SK-N-SH treated with all-trans-retinoic acid at 6 μM for 48 hours (cell line): ENCODE measurements around the gene DLG2.

Experiments used
- ATAC-seq: fragments of 200-7000 bp; cut with Tn5 transposase; 3 replicates; pipeline ENCODE4 v1.9.1; 2020; ENCODE audit warnings: mild to moderate bottlenecking, moderate library complexity
- ARNTL ChIP-seq: fragments of 450-650 bp; formaldehyde crosslinking; IDR thresholded peaks from 2 replicates; pipeline ENCODE4 v1.5.0; 2020; ENCODE audit warnings: low read depth, mild to moderate bottlenecking, moderate library complexity, borderline replicate concordance
- CREB5 ChIP-seq: fragments of 250-450 bp; sonication (Bioruptor Pico); IDR thresholded peaks from 2 replicates; pipeline ENCODE4 v1.5.1; 2020; ENCODE audit warnings: low read depth, mild to moderate bottlenecking, moderate library complexity
- CSDC2 ChIP-seq: fragments of 250-450 bp; sonication (Bioruptor Pico); IDR thresholded peaks from 2 replicates; pipeline ENCODE4 v1.5.0; 2020; ENCODE audit warnings: mild to moderate bottlenecking, moderate library complexity
- ESRRG ChIP-seq: fragments of 250-450 bp; sonication (Bioruptor Pico); IDR thresholded peaks from 2 replicates; pipeline ENCODE4 v1.6.1; 2021; ENCODE audit warnings: mild to moderate bottlenecking
- GLIS3 ChIP-seq: fragments of 250-450 bp; sonication (Bioruptor Pico); IDR thresholded peaks from 2 replicates; pipeline ENCODE4 v1.5.0; 2020; ENCODE audit warnings: mild to moderate bottlenecking, moderate library complexity
- ISL1 ChIP-seq: fragments of 250-450 bp; sonication (Bioruptor Pico); IDR thresholded peaks from 2 replicates; pipeline ENCODE4 v2.1.2; 2022; ENCODE audit warnings: mild to moderate bottlenecking, moderate library complexity
- OSR1 ChIP-seq: fragments of 250-450 bp; sonication (Bioruptor Pico); IDR thresholded peaks from 2 replicates; pipeline ENCODE4 v1.8.0; 2022; ENCODE audit warnings: moderate library complexity, mild to moderate bottlenecking, inconsistent platforms
- PPARA ChIP-seq: fragments of 250-450 bp; sonication (Bioruptor Pico); IDR thresholded peaks from 2 replicates; pipeline ENCODE4 v1.5.0; 2020; ENCODE audit warnings: mild to moderate bottlenecking, borderline replicate concordance
- RARB ChIP-seq: fragments of 250-450 bp; sonication (Bioruptor Pico); IDR thresholded peaks from 2 replicates; pipeline ENCODE4 v1.8.0; 2021; ENCODE audit warnings: mild to moderate bottlenecking, moderate library complexity
- SNAI2 ChIP-seq: fragments of 250-450 bp; sonication (Bioruptor Pico); IDR thresholded peaks from 2 replicates; pipeline ENCODE4 v1.5.0; 2020; ENCODE audit warnings: mild to moderate bottlenecking, moderate library complexity
- TCF4 ChIP-seq: fragments of 250-450 bp; sonication (Bioruptor Pico); IDR thresholded peaks from 2 replicates; pipeline ENCODE4 v1.8.0; 2021; ENCODE audit warnings: mild to moderate bottlenecking, moderate library complexity, borderline replicate concordance
- TSHZ2 ChIP-seq: fragments of 250-450 bp; sonication (Bioruptor Pico); IDR thresholded peaks from 2 replicates; pipeline ENCODE4 v1.5.0; 2020; ENCODE audit warnings: mild to moderate bottlenecking, moderate library complexity
- ZC3H10 ChIP-seq: fragments of 250-450 bp; sonication (Bioruptor Pico); IDR thresholded peaks from 2 replicates; pipeline ENCODE4 v1.5.1; 2021; ENCODE audit warnings: mild to moderate bottlenecking, moderate library complexity
- ZFP3 ChIP-seq: fragments of 250-450 bp; sonication (Bioruptor Pico); IDR thresholded peaks from 2 replicates; pipeline ENCODE4 v1.5.0; 2020; ENCODE audit warnings: mild to moderate bottlenecking, moderate library complexity
- ZFP30 ChIP-seq: fragments of 450-650 bp; formaldehyde crosslinking; IDR thresholded peaks from 2 replicates; pipeline ENCODE4 v1.5.0; 2022; ENCODE audit warnings: mild to moderate bottlenecking, moderate library complexity
- ZNF70 ChIP-seq: fragments of 450-650 bp; formaldehyde crosslinking; IDR thresholded peaks from 2 replicates; pipeline ENCODE4 v1.5.0; 2020; ENCODE audit warnings: mild to moderate bottlenecking, moderate library complexity
- ZNF8 ChIP-seq: fragments of 450-650 bp; formaldehyde crosslinking; IDR thresholded peaks from 2 replicates; pipeline ENCODE4 v1.5.0; 2020; ENCODE audit warnings: mild to moderate bottlenecking, moderate library complexity
- TF ChIP-seq, protein P1 (sequence below): fragments of 250-450 bp; sonication (Bioruptor Pico); IDR thresholded peaks from 2 replicates; pipeline ENCODE4 v1.8.0; 2021; ENCODE audit warnings: low read depth, mild to moderate bottlenecking, moderate library complexity, borderline replicate concordance
- TF ChIP-seq, protein P2 (sequence below): fragments of 250-450 bp; sonication (Bioruptor Pico); IDR thresholded peaks from 2 replicates; pipeline ENCODE4 v1.8.0; 2020; ENCODE audit warnings: mild to moderate bottlenecking, moderate library complexity, borderline replicate concordance
- TF ChIP-seq, protein P3 (sequence below): fragments of 250-450 bp; sonication (Bioruptor Pico); IDR thresholded peaks from 2 replicates; pipeline ENCODE4 v1.5.1; 2021; ENCODE audit warnings: mild to moderate bottlenecking, moderate library complexity

Gene DLG2

GRCh38 chr11:83472806-83473205 lies 2154.3 kb downstream of the DLG2 start (continued):
- TF ChIP-seq TSHZ2 (no peak), CREB5 (no peak)

DNA sequence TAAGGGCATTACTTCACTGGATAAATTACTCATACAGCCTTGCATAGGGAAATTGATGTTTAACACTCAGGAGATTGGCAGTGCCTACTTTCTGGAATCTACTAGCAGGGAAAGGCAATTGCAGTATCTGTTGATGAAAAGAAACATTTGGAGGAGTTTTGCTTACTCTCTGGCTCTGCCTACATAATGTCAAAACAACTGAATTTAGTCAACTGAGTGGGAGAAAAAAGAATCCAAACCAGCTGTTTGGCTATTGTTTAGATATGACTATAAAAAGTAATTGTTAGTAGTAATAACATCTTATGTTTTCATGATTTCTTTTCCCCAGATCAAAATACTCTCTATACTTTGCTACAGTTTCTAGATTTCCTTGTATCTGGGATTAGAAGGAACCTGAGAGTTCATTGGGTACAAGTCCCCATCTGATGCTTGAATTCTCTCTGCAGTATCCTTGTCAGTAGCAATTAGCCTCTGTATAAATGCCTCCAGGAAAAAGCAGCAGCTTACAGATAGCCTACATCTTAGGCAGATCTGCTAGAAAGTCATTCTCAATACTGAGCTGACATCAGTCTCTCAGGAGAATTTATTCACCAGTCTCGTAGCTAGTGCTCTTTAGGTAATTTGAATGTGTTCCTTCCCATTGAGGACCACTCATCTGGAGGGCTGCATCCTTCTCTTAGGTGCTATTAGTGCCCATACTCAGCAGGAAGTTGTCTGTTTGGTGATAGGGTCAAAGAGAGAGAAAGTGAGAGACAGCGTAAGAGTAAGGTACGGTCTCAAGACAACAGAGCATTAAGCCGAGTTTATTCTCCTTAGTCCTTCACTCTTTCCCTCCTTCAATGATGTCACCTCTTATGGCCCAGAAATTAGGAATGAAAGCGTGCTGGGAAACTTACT lies 2155.1 kb downstream of the DLG2 start:
- TF ChIP-seq RARB (no peak), PPARA (CRISPR knock-in tag) (no peak), OSR1 (CRISPR knock-in tag) (no peak), CSDC2 (CRISPR knock-in tag) (no peak), GLIS3 (CRISPR knock-in tag) (no peak), ZNF70 (CRISPR knock-in tag) (no peak), ARNTL (CRISPR knock-in tag) (no peak), ZFP30 (CRISPR knock-in tag) (no peak), TCF4 (CRISPR knock-in tag) (no peak), ZC3H10 (CRISPR knock-in tag) (no peak), ISL1 (CRISPR knock-in tag) (no peak)
- TF ChIP-seq, protein P1, sequence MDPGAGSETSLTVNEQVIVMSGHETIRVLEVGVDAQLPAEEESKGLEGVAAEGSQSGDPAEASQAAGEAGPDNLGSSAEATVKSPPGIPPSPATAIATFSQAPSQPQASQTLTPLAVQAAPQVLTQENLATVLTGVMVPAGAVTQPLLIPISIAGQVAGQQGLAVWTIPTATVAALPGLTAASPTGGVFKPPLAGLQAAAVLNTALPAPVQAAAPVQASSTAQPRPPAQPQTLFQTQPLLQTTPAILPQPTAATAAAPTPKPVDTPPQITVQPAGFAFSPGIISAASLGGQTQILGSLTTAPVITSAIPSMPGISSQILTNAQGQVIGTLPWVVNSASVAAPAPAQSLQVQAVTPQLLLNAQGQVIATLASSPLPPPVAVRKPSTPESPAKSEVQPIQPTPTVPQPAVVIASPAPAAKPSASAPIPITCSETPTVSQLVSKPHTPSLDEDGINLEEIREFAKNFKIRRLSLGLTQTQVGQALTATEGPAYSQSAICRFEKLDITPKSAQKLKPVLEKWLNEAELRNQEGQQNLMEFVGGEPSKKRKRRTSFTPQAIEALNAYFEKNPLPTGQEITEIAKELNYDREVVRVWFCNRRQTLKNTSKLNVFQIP (CRISPR knock-in tag), result no peak
- TF ChIP-seq, protein P2, sequence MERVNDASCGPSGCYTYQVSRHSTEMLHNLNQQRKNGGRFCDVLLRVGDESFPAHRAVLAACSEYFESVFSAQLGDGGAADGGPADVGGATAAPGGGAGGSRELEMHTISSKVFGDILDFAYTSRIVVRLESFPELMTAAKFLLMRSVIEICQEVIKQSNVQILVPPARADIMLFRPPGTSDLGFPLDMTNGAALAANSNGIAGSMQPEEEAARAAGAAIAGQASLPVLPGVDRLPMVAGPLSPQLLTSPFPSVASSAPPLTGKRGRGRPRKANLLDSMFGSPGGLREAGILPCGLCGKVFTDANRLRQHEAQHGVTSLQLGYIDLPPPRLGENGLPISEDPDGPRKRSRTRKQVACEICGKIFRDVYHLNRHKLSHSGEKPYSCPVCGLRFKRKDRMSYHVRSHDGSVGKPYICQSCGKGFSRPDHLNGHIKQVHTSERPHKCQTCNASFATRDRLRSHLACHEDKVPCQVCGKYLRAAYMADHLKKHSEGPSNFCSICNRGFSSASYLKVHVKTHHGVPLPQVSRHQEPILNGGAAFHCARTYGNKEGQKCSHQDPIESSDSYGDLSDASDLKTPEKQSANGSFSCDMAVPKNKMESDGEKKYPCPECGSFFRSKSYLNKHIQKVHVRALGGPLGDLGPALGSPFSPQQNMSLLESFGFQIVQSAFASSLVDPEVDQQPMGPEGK (CRISPR knock-in tag), result no peak
- ATAC-seq, result no peak

DNA sequence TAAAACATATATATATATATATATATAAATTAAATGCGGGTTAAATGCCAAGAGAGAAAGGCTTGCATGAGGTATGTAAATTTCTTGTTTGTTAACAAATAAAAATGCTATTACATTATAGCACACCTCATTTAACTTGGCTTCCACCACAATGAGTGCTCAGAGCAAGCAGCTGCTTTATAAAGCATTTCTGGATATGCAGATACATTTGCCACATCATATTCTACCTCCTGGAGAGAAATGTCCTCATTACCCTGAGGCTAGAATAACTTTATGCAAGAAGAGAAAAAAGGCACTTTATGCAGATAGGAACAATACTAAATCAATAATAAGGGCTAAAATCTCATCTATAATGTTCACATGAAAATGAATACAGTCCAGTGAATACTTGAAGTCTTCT lies 2159.3 kb downstream of the DLG2 start:
- TF ChIP-seq ZFP3 (CRISPR knock-in tag), result no peak
- TF ChIP-seq, protein P3, sequence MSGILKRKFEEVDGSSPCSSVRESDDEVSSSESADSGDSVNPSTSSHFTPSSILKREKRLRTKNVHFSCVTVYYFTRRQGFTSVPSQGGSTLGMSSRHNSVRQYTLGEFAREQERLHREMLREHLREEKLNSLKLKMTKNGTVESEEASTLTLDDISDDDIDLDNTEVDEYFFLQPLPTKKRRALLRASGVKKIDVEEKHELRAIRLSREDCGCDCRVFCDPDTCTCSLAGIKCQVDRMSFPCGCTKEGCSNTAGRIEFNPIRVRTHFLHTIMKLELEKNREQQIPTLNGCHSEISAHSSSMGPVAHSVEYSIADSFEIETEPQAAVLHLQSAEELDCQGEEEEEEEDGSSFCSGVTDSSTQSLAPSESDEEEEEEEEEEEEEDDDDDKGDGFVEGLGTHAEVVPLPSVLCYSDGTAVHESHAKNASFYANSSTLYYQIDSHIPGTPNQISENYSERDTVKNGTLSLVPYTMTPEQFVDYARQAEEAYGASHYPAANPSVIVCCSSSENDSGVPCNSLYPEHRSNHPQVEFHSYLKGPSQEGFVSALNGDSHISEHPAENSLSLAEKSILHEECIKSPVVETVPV (CRISPR knock-in tag), result no peak
- TF ChIP-seq, protein P1 (CRISPR knock-in tag), result no peak
- no peak for TF ChIP-seq ARNTL (CRISPR knock-in tag)
- TF ChIP-seq ZC3H10 (CRISPR knock-in tag), result no peak
- TF ChIP-seq GLIS3 (CRISPR knock-in tag), result no peak
- TF ChIP-seq CSDC2 (CRISPR knock-in tag), result no peak
- TF ChIP-seq OSR1 (CRISPR knock-in tag), result no peak
- no peak for TF ChIP-seq RARB
- no peak for TF ChIP-seq ISL1 (CRISPR knock-in tag)
- TF ChIP-seq ESRRG (CRISPR knock-in tag), result no peak
- no peak for TF ChIP-seq ZNF8 (CRISPR knock-in tag)
- no peak for TF ChIP-seq ZNF70 (CRISPR knock-in tag)
- TF ChIP-seq, protein P2 (CRISPR knock-in tag), result no peak
- TF ChIP-seq SNAI2, result no peak
- TF ChIP-seq PPARA (CRISPR knock-in tag), result no peak
- TF ChIP-seq TSHZ2, result no peak
- TF ChIP-seq, all 23 proteins: peak for 0

More for the DNA sequence above, 2159.3 kb downstream of the DLG2 start:
- ATAC-seq, result no peak
